GM04503 (cell line): Measurements from ENCODE around the gene CPNE7.

Experiments
- DNase-seq: peaks from one replicate; pipeline ENCODE4 v3.0.0-alpha.2; 2012; ENCODE audit warnings: low read depth

Gene CPNE7

DNA sequence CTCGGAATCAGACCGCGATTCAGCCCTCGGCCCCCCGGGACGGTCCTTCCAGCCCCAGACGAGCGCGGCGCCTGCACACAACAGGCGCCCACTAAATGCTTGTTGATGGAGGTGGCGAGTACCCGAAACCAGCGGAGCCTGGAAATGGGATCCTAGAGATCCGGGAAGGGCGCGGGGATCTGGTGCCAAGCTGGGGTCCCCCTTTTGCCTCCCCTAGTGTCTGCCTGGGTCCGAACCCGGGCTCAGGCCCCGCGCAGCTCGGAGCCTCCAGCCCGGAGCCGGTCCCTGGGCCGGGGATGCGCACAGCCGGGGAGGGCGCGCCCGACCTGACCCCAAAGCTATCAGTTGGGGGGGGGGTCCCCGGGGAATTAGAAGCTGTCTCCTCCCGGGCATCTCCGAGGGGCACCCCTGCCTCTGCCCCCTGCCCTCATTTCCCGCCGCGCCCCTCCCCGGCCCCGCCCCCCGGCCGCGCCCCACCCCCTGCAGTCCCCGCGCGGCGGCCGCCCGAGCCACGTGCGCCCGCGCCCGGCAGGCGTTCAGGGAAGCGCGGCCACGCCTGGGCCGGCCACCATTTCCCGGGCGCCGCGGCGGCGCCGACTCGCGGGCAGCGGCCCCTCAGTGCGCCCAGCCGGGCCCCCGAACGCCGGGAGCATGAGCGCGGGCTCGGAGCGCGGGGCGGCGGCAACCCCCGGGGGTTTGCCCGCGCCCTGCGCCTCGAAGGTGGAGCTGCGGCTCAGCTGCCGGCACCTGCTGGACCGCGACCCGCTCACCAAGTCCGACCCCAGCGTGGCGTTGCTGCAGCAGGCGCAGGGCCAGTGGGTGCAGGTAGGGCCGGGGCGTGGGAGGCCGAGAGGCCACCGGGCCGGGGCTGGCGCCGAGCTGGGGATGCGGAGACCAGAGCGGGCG, at the start of gene CPNE7:
TSS of gene CPNE7 (plus strand) at position 512 of the 906 bp plus-strand sequence. CDS start at position 652, 140 bp downstream.
- no peak for DNase-seq

DNA sequence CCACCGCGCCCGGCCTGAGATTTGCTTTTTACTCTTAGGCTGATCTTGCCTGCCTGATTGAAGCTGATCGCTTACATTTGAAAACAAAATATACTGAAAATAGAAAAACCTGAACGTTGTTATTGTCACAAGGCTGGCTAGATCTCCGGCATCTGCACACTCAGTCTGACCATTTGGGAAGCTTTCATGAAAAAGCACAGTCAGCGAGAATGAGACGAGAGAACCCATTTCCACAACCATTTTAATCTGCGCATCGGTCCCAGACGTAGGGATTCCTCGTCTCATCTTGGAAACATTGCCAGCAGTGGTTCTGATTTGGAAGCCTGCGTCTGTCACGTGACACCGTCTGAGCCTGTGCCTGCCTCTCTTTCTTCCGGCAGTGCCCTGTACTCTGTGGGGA, 46.5 kb upstream of the CPNE7 start:
- DNase-seq: no peak

DNA sequence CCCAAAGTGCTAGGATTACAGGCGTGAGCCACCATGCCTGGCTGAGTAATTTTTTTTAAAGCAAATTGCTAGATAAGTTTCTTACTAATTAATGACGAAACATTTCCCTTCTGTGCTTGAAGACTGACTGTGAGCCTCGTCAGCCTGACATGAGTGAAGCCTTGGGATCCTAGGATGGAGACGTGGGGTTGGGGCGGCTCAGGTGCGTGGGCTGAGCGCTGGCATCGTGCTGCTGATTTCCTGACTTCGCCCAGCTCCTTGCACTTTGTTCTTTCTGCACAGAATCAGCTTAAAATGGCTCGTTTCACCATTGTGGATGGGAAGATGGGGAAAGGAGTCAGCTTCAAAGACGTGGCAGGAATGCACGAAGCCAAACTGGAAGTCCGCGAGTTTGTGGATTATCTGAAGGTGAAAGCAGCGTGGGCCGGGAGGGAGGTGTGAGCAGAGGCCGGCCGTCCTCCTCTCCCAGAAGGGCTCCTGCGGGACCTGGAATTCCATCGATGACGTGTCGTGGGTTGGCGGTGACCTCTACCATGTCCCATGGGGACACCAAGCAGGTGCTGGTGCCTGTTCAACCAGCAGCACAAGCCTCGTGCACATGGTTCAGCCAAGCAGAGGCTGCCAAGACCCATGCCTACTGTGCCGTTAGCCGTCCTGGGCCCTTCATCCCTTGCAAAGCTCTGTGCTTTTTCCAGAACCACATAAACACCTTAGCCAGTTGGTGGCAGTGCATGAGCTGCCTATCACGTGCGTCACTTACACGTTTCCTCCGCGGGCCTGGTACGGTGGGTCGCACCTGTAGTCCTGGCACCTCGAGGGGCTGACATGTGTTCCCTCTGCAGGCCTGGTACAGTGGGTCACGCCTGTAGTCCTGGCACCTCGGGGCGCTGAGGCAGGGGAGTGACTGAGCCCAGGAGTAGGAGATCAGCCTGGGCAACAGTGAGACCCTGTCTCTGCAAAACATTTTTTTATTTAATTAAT, 44.9 kb upstream of the CPNE7 start:
- DNase-seq: no peak

DNA sequence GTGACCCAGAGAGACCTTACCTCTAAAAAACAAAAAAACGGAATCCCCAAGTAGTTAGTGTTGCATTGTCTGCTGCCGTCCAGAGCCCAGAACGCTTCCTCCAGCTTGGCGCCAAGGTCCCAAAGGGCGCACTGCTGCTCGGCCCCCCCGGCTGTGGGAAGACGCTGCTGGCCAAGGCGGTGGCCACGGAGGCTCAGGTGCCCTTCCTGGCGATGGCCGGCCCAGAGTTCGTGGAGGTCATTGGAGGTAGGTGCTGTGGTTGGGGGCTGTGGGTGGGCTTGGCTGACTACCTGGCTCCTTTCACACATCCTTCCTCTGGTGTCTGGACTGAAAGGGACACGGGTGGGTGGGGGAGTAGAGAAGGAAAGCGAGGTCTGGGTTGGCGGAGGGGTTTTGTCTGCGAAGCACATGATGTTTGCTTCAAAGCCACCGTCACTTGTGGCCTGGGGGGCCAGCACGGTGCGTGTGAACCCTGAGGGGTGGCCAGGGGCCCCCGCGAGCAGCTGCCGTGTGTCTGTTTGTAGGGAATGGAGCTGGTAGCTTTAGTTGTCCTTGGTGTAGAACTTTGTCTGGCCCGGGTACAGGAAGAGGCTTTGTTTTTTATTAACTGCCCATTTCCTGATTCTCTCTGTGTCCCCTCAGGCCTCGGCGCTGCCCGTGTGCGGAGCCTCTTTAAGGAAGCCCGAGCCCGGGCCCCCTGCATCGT, 43.6 kb upstream of the CPNE7 start:
- DNase-seq: no peak

DNA sequence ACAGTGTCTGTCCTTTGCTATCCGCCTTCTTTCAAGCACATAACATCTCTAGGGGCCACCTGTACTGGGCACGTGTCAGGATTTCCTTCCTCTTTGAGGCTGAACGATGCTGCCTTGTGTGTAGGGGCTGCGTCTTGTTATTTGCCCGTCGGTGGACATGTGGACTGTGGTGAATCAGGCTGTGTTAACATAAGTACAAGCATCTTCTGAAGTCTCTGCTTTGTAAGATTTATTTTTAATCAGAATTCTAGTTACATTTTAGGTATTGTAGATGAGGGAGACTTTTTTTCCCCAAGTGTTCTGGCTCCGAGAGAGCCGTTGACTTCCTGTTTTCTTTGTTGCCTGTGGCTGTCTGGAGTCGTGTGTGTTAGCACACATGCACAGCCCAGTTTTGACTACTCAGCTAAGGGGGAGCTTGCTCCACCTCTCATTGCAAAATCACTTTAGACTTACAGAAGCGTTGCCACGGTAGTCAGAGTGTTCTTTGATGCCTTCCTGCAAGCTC, 41.3 kb upstream of the CPNE7 start:
- DNase-seq: no peak

DNA sequence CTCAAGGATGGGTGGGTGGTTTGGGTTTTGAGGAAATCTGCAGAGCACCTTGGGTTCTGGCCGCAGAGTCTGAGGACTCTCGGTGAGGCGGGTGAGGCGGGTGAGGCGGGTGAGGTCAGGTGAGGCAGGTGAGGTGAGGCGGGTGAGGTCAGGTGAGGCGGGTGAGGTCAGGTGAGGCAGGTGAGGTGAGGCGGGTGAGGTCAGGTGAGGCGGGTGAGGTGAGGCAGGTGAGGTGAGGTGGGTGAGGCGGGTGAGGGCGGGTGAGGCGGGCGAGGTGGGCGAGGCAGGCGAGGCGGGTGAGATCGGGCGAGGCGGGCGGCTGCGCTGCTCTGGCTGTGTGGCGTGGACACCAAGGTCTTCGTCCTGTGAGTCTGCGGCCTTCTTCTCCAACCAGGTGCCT, 39.2 kb upstream of the CPNE7 start:
- no peak for DNase-seq

DNA sequence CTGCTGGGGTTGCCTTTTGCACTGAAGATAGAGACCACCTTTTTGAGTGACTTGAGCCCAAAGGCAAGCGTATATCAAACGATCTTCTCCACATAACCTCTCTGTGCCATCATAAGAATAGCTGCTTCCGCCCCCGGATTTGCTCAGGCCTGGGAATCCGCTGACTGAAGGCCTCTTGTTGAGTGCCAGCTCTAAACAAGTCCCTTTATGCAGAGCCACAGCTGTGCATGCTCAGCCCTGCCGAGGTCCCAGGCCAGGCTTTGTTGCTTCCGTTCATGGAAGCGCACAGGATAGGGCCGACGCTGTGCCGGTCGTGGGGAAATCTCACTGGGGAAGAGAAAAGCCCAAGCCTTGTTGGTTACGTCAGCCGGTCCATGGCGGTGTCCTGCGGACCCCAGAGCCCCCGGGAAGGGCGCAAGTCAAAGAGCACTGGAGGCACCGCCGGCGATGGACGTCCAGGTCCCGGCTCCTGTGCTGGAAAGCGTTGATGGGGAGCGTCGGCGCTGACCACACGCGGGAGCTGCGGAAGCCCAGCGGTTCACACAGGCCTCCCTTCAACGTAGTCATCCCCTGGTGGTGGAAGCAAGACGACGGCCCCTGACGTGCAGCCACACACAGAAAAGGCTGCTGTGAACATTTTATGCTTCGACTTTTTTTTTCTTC, 38.5 kb upstream of the CPNE7 start:
- DNase-seq: no peak

DNA sequence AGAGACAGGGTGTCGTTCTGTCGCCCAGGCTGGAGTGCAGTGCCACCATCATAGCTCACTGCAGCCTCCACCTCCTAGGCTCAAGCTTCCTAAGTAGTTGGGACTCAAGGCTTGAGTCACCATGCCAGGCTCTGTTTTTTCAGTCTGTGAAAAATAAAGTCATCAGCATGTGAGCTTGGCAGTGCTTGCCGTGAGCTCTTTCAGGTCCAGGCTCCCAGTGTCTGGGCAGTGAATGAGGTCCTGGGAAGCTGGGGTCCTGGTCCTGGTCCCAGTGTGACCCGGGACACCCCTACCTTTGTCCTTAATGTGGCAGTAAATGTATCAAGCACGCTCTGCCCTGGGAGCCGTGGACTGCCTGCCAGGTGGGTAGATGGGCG, 38.0 kb upstream of the CPNE7 start:
- DNase-seq: no peak

DNA sequence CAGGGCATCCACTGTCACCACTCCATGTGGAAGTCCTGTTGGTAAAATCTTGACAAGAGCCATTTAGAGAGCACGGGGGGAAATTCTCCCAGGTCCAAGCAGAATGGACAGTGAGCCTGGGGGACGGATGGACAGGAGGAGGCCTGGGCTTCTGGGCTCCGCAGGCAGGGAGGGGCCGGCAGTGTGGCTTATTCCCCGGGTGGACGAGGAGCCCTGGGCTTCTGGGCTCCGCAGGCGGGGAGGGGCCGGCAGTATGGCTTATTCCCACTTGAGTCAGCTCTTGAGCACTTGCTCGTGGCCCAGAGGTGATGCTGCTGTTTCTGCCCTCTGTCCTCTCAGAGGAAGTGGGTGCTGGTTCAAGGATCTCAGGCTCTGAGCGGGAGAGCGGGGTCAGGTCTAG, 37.3 kb upstream of the CPNE7 start:
- no peak for DNase-seq

DNA sequence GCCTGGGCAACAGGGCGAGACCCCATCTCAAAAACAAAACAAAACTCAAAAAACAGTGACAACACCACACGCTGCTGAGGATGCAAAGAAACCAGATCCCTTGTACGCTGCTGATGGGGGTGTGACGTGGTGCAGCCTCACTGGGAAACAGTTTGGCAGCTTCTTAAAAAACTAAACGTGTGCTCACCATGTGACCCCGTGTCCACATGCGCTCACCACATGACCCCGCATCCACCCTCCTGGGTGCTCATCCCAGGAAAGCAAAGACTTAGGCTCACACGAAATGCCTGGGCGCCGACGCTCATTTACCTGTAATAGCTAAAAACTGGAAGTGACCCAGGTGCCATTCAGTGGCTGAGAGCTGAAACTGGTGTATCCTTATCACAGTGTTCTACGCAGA, 35.0 kb upstream of the CPNE7 start:
- no peak for DNase-seq

DNA sequence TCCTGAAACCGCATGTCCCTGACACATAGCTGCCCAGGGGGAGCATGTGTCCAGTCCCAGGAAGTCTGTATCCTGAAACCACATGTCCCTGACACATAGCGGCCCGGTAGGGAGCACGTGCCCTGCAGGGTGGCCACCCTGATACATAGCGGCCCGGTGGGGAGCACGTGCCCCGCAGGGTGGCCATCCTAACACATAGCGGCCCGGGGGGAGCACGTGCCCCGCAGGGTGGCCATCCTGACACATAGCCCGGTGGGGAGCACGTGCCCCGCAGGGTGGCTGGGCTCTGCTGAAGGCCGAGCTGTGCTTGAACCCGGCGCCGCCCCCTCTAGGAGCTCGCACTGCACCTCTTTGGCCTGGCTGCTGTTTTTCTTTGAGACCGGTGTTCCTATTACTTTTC, 33.8 kb upstream of the CPNE7 start:
- no peak for DNase-seq

DNA sequence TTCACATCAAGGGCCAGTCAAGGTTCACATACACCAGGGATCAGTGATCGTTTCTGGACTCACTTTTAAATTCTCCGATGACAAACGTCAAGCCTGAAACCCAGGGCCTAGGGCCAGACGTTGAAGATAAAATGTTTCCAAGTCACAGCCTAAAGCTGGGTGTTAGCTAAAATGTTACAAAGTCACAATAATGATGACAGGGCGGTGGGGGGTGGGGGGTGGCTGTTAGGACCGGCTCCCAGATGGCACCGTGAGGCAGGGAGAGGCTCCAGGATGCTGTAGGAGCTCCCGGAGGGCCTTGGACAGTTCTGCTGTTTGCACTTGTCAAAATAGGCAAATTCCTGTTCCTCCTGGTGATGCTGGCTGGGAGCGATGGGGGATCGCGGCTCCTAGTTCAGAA, 31.4 kb upstream of the CPNE7 start:
- DNase-seq: no peak

DNA sequence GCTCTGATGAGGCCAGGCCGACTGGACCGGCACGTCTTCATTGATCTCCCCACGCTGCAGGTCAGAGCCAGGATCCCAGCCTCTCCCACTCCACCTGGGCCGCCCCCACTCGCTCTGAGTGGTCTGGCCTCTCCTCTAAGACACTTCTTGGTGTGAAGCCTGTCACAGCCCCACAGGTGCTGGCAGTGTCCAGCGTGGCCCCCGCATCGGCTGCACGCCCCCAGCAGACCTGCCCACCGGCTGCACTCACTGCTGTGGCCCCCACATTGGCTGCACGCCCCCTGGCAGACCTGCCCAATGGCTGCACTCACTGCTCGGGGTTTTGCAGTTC, 30.9 kb upstream of the CPNE7 start:
- DNase-seq: no peak

DNA sequence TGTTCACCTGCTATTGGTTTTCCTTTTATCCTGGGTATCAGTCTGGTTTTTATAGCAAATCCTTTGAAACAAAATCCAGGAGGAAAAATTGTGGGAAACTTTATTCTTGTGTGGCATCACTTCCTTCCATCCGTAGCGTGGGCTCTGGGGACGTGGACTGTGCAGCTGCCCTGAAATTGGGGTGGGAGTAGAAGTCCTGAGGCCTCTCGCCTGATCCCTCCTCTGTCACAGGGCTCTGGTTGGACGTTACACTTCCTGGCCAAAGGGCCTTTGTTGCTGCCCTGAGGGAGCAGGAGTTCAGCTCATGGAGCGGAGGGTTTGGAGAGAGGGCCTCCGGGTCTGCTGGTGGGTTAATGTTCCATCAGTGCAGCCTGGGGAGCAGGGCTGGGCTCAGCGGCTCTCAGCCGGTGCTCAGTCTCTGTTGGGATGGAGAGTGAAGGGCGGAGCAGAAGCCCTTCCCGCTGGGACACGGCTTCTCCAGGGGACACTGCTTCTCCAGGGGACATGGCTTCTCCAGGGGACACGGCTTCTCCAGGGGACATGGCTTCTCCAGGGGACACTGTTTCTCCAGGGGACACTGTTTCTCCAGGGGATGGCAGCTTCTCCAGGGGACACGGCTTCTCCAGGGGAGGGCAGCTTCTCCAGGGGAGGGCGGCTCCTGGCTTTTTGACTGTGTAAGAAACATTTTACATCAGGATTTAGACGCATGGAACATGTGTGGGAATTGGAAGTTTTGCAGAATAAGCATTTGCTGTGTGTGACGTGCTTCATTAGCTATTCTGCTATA, 30.3 kb upstream of the CPNE7 start:
- no peak for DNase-seq

DNA sequence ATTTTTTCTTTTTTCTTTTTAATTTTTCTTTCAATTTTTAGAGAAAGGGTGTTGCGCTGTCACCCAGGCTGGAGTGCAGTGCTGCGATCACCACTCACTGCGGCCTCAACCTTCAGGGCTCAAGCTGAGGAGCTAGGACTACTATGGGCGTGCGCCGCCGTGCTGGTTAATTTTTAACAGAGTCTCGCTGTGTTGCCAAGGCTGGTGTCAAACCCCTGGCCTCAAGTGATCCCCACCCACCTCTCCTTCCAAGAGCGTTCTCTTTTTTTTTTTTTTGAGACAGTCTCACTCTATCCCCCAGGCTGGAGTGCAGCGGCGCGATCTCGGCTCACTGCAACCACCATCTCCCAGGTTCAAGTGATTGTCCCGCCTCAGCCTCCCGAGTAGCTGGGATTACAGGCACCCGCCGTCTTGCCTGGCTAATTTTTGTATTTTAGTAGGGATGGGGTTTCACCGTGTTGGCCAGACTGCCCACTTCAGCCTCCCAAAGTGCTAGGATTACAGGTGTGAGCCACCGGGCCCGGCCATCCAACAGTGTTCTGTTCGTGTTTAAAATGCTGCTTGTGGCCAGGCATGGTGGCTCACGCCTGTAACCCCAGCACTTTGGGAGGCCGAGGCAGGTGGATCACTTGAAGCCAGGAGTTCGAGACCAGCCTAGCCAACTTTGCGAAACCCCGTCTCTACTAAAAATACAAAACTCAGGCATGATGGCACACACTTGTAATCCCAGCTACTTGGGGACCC, 29.6 kb upstream of the CPNE7 start:
- DNase-seq: no peak

DNA sequence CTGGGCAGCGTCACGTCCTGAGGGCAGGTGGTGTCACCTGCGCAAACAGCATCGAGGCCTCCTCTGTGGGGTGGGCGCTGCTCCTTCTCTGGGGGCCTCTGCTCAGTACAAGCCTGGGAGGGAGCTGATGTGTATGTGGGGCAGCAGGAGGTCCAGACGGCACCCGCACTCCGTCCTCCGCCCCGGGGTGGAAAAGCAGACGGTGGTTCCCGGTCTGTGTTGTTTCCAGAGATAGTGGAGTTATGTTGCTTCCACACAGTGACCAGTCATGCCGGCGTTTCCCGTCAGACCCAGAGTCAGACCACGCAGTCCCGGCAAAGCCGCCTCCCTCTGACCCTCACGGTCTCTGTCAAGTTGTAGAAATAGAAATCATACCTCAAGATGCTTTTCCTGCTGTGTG, 28.8 kb upstream of the CPNE7 start:
- no peak for DNase-seq

DNA sequence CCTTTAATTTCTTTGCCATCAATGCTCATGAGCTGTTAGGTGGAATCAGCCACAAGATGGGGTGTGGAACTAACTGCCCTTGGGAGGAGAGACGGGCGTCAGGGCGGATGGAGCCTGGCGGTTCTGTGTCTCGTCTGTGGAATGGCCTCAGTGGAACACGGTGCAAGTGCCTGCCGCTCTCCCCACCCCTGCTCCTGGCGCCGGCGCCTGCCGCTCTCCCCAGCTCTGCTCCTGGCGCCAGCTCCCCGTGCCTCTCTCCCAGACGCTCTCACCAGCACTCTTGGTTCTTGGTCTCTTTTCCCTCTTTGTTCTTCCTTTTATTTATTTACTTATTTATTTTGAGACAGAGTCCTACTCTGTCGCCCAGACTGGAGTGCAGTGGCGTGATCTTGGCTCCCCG, 28.3 kb upstream of the CPNE7 start:
- no peak for DNase-seq

DNA sequence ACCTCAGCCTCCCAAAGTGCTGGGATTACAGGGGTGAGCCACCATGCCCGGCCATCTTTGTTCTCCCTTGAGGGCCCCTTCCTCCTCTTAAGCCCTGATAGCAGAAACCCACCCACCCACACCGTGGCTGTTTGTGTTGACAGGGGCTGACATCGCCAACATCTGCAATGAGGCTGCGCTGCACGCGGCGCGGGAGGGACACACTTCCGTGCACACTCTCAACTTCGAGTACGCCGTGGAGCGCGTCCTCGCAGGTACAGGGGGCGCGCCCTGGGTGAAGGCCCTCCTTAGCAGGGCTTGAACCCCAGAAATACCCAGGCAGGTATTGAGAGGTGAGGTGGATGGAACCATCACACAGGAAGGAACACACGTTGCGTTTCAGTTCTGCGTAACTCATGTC, 27.7 kb upstream of the CPNE7 start:
- DNase-seq: no peak

DNA sequence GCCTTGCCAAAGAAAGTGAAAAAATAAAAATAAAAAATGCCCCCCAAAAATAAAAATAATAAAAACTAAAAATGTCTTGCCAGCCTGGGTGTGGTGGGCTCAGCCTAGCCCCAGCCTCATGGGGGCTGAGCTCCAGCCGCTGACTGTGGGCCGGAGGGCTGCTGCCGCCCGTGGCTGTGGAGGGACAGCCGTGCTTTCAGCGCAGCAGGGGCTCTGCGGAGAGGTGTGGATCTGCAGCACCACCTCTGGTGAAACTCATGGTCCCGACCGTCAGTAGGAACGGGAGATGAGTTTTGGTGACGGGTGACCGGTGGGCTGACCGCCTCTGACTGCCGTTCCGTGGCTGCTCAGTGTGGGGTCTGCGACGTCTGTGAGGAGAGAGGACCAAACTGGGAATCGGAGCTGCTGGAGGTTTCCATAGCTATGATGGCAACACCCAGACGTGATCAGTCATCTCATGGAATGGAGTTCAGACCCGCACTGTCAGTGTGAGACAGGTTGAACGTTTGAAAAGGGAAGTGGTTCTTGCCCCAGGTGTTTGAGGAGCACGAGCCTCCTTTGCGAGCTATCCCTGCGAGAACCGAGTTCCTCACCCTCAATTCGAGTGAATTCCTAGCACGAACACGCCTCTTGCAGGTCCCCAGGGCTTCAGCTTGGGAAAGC, 27.1 kb upstream of the CPNE7 start:
- DNase-seq: no peak
